ENCODE measurements around the gene APOC3. TPM values are rescaled to one million over a fixed set of nuclear protein-coding genes. Genes with fewer than 3 reads are reported as not detected.

Gene APOC3
- total RNA-seq, 1 donor from 2014 or later: not detected

- no peak for DNase-seq (ENCODE audit: low read depth)
- H3K4me3 ChIP-seq (ENCODE audit: low read depth, low read length): no peak overlapping the region
- no peak for TF ChIP-seq CTCF (conservative IDR thresholded peaks at IDR 0.05; ENCODE audit: low read depth, low read length)
Measured at GRCh38 chr11:116813781-116814471, 15.8 kb upstream of the APOC3 start.

GRCh38 chr11:116814502-116814901, 15.2 kb upstream of the APOC3 start:
- H3K4me3 ChIP-seq (ENCODE audit: low read depth, low read length): no peak overlapping the region
- no peak for TF ChIP-seq CTCF (conservative IDR thresholded peaks at IDR 0.05; ENCODE audit: low read depth, low read length)
- DNase-seq (ENCODE audit: low read depth): no peak

- no peak for DNase-seq (ENCODE audit: low read depth)
- no peak for TF ChIP-seq CTCF (conservative IDR thresholded peaks at IDR 0.05; ENCODE audit: low read depth, low read length)
- H3K4me3 ChIP-seq (ENCODE audit: low read depth, low read length): no peak overlapping the region
Measured at GRCh38 chr11:116819049-116819448, 10.7 kb upstream of the APOC3 start.

GRCh38 chr11:116821050-116821918, 8.4 kb upstream of the APOC3 start:
- DNase-seq (ENCODE audit: low read depth): no peak
- TF ChIP-seq CTCF (conservative IDR thresholded peaks at IDR 0.05; ENCODE audit: low read depth, low read length): no peak

GRCh38 chr11:116822575-116822974, 7.1 kb upstream of the APOC3 start:
- no peak for TF ChIP-seq CTCF (conservative IDR thresholded peaks at IDR 0.05; ENCODE audit: low read depth, low read length)
- H3K4me3 ChIP-seq (ENCODE audit: low read depth, low read length): no peak overlapping the region
- no peak for DNase-seq (ENCODE audit: low read depth)

More at GRCh38 chr11:116821050-116821918, 8.4 kb upstream of the APOC3 start:
- H3K4me3 ChIP-seq (ENCODE audit: low read depth, low read length): no peak overlapping the region

- no peak for DNase-seq (ENCODE audit: low read depth)
- TF ChIP-seq CTCF (conservative IDR thresholded peaks at IDR 0.05; ENCODE audit: low read depth, low read length): no peak
- H3K4me3 ChIP-seq (ENCODE audit: low read depth, low read length): no peak within 1 kb of the TSS
Measured at GRCh38 chr11:116823031-116823843, 6.5 kb upstream of the APOC3 start, which contains the start of gene APOA4. Gene APOA4 (minus strand): TSS chr11:116823304. CDS start chr11:116823191, 113 bp downstream.
